Nephron (organoid): ENCODE measurements around the gene MRPL10.

ENCODE experiments used
- H3K27ac Mint-ChIP-seq, 3 experiments: 2 replicates each; pipeline ENCODE4 v1.8.0; 2020; ENCODE audit warnings: mixed read lengths in 3 of 3, mild to moderate bottlenecking in 2 of 3, moderate library complexity in 1 of 3
- H3K27me3 Mint-ChIP-seq: 2 replicates; pipeline ENCODE4 v1.8.0; 2021; ENCODE audit warnings: low read depth, mild to moderate bottlenecking, moderate library complexity, mixed read lengths
- H3K36me3 Mint-ChIP-seq: 2 replicates; pipeline ENCODE4 v1.8.0; 2020; ENCODE audit warnings: low read depth, mixed read lengths
- H3K4me1 Mint-ChIP-seq: 2 replicates; pipeline ENCODE4 v1.8.0; 2020; ENCODE audit warnings: mixed read lengths
- H3K4me3 Mint-ChIP-seq, 3 experiments: 2 replicates each; pipeline ENCODE4 v1.8.0; 2020; ENCODE audit warnings: mild to moderate bottlenecking in 3 of 3, mixed read lengths in 3 of 3, moderate library complexity in 2 of 3
- H3K9me3 Mint-ChIP-seq: 2 replicates; pipeline ENCODE4 v1.8.0; 2020; ENCODE audit warnings: mixed read lengths
- CTCF ChIP-seq, 3 experiments: fragments of 200-600 bp; sonication (generic); IDR thresholded peaks; one replicate each; pipeline ENCODE4 v1.5.0; 2021; ENCODE audit warnings: antibody characterized with exemption in 3 of 3; ENCODE audit not compliant: unreplicated experiment in 3 of 3

MRPL10 gene

DNA sequence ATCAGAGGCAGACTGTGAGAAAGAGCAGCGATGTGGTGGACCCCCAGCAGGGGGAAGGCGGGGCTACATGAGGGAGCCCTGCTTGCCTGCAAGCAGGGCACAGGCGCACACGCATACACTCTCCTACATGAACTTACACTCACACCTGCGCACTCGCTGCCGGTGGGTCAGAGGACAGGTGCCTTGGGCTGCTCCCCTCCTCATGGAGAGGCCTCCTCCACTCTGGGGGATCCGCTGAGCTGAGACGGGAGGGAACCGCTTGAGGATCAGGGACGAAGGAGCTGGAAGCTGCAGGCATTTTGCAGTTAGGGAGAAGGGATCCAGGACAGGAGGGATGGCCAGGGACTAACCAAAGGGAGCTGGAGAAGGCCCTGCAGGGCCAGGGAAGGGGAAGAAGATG, 23.9 kb downstream of the MRPL10 start:
- peaks cover 18% of the 10 kb centered on the region for H3K27me3 Mint-ChIP-seq
- H3K9me3 Mint-ChIP-seq = no peaks in the 10 kb centered on the region
- peaks cover 10% of the 10 kb centered on the region for H3K4me1 Mint-ChIP-seq
- no peak overlapping the region for H3K4me3 Mint-ChIP-seq
- peaks cover 13% of the 10 kb centered on the region for H3K36me3 Mint-ChIP-seq
- TF ChIP-seq CTCF (IDR thresholded peaks at IDR 0.05; ENCODE audit: unreplicated experiment in 3 of 3) = no peak
- H3K27ac Mint-ChIP-seq = no peak overlapping the region

GRCh38 chr17:47806913-47807255, 24.5 kb downstream of the MRPL10 start:
- Mint-ChIP-seq H3K27ac (no peak overlapping the region), H3K9me3 (no peaks in the 10 kb centered on the region), H3K27me3 (peaks cover 23% of the 10 kb centered on the region), H3K4me1 (peaks cover 10% of the 10 kb centered on the region), H3K4me3 (no peak overlapping the region), H3K36me3 (peaks cover 7% of the 10 kb centered on the region)
- TF ChIP-seq CTCF (IDR thresholded peaks at IDR 0.05; ENCODE audit: unreplicated experiment in 3 of 3) = no peak

GRCh38 chr17:47806026-47806912, 25.1 kb downstream of the MRPL10 start:
- no peaks in the 10 kb centered on the region for H3K9me3 Mint-ChIP-seq
- no peak overlapping the region for H3K4me3 Mint-ChIP-seq
- peaks cover 1% of the 10 kb centered on the region for H3K36me3 Mint-ChIP-seq
- TF ChIP-seq CTCF (IDR thresholded peaks at IDR 0.05; ENCODE audit: unreplicated experiment in 3 of 3) = no peak
- no peak overlapping the region for H3K27ac Mint-ChIP-seq
- peaks cover 10% of the 10 kb centered on the region for H3K4me1 Mint-ChIP-seq
- H3K27me3 Mint-ChIP-seq = peaks cover 27% of the 10 kb centered on the region

- H3K4me3 Mint-ChIP-seq = no peak overlapping the region
- H3K36me3 Mint-ChIP-seq = no peaks in the 10 kb centered on the region
Measured at GRCh38 chr17:47804461-47804860, 26.9 kb downstream of the MRPL10 start.

GRCh38 chr17:47803751-47804150, 27.6 kb downstream of the MRPL10 start:
- Mint-ChIP-seq H3K4me3 (no peak overlapping the region), H3K27ac (no peak overlapping the region), H3K9me3 (no peaks in the 10 kb centered on the region), H3K27me3 (peaks cover 33% of the 10 kb centered on the region), H3K36me3 (no peaks in the 10 kb centered on the region), H3K4me1 (peaks cover 10% of the 10 kb centered on the region)
- no peak for TF ChIP-seq CTCF (IDR thresholded peaks at IDR 0.05; ENCODE audit: unreplicated experiment in 3 of 3)

More at GRCh38 chr17:47804461-47804860, 26.9 kb downstream of the MRPL10 start:
- TF ChIP-seq CTCF (IDR thresholded peaks at IDR 0.05; ENCODE audit: unreplicated experiment in 3 of 3) = no peak
- H3K4me1 Mint-ChIP-seq = peaks cover 10% of the 10 kb centered on the region
- H3K27ac Mint-ChIP-seq = no peak overlapping the region
- no peaks in the 10 kb centered on the region for H3K9me3 Mint-ChIP-seq
- peaks cover 33% of the 10 kb centered on the region for H3K27me3 Mint-ChIP-seq

DNA sequence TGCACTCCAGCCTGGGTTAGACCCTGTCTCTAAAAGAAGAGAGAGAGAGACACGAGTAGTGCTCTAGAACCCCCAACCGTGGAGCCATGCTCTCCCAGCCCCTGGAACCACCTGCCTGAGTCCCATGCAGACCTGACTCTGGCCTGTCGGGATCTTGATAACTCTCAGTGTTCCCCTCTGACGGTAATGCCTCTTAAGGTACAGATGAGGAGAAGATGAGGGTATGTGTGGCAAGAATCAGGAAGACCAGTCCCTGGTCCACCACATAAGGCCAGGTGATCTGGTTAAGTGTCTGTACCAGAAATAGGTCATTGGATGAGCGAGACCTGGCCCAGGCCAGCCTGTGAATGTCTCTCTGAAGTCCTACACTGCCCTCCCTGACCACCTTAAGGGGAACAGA, 28.1 kb downstream of the MRPL10 start:
- no peak overlapping the region for H3K4me3 Mint-ChIP-seq
- H3K27me3 Mint-ChIP-seq = peaks cover 33% of the 10 kb centered on the region
- no peak overlapping the region for H3K27ac Mint-ChIP-seq
- peaks cover 10% of the 10 kb centered on the region for H3K4me1 Mint-ChIP-seq
- no peaks in the 10 kb centered on the region for H3K9me3 Mint-ChIP-seq
- TF ChIP-seq CTCF (IDR thresholded peaks at IDR 0.05; ENCODE audit: unreplicated experiment in 3 of 3) = no peak
- no peaks in the 10 kb centered on the region for H3K36me3 Mint-ChIP-seq
